GM18511 (cell line): Measurements from ENCODE around the gene NCOA7.
"Not testable (repeated sequence)": the region's sequence is repeated elsewhere in the genome, so short reads cannot be mapped to it uniquely, and the experiment has no call there.

ENCODE experiments used
- ATAC-seq: cut with Tn5 transposase; IDR thresholded peaks from one replicate; pipeline ENCODE4 v1.9.1; 2021; ENCODE audit warnings: mild to moderate bottlenecking, moderate library complexity; ENCODE audit not compliant: unreplicated experiment

The NCOA7 gene

DNA sequence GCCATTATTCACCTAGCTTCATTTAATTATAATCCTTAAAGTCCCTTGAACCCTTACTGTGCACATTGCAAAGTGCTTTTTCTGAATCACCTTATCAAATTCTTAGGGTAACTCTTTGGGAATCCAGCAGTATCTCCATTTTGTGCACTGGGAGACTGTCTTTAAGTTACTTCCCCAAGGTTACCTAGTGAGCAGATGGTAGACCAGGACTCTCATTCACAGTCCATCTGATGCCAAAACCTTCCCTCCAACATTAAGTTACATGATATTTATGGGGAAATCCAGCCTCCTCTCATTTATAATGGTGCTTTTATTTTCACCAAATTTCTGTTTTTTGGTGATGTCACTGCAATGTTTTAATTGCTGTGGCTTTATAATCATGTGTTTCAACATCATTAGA is 75.7 kb downstream of the NCOA7 start:
- ATAC-seq = no peak

DNA sequence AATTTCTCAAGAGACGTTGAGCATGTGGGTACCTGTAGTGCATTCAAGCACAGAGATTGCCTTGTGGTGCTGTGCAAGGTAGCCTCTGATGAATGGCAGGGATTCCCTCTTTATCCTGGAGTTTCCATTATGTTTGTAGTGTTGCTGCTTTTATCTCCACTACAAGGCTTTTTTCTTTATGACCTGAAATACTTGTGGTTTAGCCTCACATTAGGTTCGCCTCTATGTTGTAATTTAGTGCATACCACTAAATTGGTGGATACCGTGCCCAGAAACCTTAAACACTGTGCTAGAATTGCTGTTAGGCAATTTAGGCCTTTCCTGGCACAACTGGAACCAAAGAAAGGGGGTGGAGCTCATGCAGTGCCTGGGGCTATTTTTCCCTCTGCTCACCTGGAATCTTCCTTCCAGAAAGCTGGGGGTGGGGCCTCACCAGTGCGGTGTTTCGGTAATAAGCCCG is 76.8 kb downstream of the NCOA7 start:
- ATAC-seq = no peak

DNA sequence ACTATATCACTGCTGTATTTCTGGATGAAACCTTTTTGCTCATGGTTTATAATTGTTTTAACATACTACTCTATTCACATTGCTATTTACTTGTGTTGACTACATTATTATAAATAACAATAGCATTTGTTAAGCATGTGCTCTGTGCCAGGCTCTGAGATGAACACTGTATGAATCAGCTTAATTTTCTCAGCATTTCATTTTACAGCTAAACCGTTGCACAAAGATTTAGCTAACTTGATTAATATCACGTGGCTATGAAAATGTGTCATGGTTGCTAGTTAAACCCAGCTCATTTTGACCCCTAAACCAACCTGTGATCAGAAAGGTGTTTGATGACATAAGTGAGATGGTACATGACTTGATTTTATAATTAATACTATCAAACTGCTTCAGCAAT is 77.5 kb downstream of the NCOA7 start:
- ATAC-seq = no peak

DNA sequence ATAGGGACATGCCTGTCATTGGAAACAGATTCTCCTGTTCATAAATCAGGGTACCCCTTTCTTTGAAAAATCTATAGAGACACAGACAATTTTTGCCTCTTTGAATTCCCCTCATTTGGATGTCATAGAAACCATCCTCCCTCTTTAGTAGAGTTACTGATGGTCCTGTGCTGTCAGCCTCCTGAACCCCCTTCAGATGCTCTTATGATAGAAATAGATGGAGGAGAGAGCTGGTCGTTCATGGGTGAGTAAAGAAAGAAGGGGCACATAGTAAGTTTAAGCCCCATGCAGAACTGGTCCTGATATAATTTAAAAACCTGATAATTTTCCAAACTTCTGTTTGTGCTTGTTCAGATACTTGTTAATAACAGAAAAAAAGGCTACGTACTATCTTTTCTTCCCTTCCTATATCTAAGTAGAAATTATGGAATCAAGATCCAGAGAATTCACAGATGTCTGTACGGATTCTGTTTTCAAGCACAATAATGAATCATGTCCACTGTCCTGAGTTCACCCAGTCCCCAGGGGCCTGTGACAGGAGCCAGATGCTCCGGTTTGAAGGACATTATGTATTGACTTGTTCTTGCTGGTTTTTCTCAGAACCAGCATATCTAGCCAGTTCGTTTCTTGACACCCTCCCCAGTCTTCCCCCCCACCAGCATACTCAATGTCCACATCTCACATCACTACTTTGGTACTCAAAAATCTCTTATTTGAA is 78.1 kb downstream of the NCOA7 start:
- ATAC-seq = no peak

DNA sequence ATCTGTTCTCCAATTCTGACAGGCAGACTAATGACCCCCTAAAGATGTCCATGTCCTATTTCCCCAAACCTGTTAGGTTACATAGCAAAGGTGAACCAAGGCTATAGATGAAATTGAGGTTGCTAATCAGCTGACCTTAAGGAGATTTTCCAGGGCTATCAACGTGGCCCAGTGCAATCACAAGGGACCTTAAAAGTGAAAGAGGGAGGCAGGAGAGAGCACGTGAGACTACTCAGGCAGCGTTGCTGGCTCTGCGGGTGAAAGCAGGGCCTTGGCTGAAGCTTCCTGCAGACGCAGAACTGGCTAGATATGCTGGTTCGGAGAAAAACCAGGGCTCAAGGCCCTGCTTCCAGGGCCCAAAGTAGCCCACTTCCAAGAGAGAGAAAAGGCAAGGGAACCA is 78.7 kb downstream of the NCOA7 start:
- ATAC-seq = no peak

DNA sequence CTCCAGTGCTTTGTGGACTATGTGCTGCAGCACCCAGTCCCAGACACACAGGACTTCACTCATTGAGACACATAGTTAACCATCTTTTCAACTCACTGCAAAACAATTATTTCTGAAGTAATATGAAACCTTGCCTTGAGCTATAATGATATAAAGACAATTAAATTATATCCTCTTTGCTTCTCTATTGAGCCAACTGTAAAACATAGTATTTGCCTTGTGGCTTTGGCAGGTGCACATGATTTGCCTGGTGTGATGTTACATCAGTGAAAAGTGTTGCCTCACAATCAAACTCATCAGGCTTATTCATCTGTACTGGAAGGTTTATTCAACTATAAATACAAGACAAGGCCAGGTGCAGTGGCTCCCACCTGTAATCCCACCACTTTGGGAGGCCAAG is 80.6 kb downstream of the NCOA7 start:
- ATAC-seq = no peak

DNA sequence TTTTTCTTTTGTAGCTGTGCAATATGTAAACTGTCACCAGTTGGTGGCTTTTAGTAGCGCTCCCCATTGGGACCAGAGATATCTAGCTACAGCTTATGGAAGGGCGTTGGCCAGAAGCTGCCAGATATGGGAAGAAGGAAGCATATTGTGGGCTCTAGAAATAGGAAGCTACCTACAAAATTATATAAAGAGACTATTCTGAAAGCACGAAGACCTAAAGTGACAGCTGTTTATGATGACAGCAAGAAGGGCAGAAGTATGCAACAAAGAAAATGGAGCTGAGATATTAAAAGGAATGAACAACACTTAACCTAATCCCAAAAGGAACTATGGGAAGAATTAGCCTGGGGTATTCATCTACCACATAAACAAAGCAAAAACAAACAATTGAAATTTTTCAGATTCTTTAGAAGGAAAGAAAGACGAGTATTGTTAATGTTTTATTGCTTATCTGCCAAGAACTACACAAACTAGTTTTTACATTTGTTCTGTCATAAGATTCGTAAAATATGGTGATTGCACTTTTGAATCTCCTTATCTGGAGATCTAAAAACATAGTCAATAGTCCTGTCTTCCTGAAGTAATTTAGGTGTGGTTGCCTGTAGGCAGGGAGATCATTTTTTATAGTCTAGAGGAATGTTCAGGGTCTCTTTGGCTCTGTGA is 81.6 kb downstream of the NCOA7 start:
- no peak for ATAC-seq

DNA sequence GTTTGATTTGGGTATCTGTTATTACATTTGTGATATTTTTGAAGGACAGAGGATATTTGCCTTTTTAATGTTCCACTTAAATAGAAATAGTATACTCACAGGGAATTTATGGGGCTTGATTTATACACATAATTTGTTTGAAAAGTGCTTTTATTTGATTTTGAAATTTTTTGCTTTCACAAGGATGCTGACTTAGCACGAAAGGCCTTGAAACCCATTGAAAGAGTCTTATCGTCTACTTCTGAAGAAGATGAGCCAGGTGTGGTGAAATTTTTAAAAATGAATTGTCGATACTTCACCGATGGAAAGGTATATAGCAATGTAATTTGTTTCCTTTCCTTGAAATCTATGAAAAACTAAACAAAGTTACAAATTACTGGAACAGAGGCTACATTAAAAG is 91.5 kb downstream of the NCOA7 start:
- ATAC-seq = no peak

DNA sequence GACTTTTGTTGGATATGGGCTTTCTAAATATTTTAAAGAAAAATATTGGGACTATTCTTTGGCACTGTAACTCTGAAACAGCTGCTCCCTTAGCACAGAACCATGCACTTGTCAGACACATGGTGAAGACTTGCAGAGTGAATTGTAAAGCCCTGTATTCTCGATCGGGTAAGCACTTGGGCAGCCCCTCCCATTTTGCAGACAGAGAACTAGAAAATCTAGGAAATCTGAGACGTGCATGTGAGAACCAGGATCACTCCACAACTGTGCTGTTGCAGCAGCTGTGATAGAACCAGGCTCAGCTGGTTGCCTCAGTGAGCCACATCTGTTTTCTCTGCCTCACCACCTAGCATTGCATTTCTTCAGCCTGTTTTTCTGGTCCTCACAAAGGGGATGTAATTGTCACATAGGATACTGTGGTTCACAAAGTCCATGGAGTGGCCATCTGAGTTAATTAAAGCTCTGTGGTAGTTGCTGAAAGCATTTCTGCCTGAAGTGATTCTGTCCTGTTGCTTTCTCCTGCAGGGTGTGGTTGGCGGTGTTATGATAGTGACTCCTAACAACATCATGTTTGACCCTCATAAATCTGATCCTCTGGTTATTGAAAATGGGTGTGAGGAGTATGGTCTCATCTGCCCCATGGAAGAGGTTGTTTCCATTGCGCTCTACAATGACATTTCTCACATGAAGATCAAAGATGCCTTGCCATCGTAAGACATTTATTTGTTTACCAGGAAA is 94.0 kb downstream of the NCOA7 start:
- no peak for ATAC-seq

DNA sequence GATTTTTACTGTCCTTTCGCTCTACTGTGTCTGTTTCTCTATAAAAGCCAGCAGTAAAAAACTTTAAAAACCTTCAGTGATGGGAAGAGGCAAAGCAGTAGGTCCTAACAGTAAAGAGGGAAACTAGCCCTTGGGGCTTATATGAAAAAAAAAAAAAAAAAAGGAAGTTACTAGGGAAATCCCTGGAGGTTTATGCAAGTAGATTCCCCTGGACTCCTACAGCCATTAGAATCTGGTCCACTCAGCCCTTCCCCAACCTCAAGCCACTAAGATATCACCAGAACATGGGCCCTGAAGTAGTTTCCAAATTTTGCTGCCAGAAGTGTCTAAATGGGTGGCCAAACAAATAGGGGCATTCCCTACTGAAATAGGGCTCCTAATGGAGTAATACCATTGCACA is 95.3 kb downstream of the NCOA7 start:
- no peak for ATAC-seq

DNA sequence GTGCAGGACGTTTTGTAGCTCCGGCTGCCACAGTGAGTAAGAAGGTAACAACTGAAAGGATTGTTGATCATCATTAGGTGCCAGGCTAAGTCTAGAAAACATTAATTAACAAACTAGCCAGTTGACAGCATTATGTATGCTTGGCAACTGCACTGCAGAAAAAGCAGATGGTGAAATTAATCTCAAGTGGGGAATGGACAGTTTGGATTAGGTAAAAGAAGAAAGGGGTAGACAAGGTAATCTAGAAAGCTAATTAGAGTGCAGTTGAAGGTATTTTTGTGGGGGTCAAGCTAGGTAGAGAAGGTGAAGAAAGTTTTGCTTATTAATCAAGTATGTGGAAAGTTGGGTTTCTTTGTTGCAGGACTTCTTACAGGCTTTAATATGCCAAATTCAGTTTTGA is 96.2 kb downstream of the NCOA7 start:
- ATAC-seq = no peak

DNA sequence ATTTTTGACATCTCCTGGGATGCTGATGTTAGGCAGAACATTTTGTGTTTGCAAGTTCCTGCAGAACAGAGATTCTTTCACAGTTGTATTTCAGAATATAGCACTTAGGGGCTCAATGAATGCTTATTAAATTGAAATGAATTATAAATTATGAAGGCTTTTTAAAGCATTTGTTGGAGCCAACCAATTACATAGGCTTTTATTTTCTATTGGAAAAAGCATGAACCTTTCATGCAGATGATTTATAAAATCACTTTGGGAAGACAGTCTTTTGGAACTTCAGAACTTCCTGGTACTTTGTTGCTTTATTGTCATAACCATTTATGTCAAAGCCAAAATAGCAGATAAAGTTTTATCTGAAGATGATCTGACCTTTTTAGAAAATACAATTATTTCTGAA is 96.6 kb downstream of the NCOA7 start:
- ATAC-seq = no peak

DNA sequence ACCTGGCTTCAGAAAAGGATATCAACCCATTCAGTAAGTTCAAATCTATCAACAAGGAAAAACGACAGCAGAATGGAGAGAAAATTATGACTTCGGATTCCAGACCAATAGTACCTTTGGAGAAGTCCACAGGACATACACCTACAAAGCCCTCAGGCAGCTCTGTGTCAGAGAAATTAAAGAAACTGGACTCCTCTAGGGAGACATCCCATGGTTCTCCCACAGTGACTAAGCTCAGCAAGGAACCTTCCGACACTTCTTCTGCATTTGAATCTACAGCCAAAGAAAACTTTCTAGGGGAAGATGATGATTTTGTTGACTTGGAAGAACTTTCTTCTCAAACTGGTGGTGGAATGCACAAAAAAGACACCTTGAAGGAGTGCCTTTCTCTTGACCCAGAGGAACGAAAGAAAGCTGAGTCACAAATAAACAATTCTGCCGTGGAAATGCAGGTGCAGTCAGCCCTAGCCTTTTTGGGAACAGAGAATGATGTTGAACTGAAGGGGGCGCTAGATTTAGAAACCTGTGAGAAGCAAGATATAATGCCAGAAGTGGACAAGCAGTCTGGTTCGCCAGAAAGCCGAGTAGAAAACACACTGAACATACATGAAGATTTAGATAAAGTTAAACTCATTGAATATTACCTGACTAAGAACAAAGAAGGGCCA is 98.4 kb downstream of the NCOA7 start:
- no peak for ATAC-seq

DNA sequence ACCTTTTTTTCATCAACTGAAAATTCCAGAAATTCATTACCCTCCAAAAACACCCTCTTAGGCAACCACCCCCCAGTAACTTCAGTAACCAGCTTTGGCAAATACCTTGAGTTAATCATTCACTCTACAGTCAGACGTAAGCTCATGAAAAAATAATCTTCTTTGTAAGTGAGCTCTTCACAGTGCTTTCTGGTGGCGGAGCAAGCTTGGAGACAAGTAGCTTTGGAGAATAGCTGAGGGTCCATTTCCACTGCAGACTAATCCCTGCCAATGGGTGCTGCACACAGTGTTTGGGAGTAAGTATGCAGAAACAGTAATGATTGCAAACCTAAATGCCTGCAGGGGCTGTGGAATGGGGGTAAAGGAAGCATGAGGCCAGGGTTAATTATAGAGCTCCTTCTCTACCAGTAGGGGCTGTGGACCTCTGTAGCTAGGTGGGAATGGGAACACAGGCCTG is 109.0 kb downstream of the NCOA7 start:
- ATAC-seq = peak; percentile 57

DNA sequence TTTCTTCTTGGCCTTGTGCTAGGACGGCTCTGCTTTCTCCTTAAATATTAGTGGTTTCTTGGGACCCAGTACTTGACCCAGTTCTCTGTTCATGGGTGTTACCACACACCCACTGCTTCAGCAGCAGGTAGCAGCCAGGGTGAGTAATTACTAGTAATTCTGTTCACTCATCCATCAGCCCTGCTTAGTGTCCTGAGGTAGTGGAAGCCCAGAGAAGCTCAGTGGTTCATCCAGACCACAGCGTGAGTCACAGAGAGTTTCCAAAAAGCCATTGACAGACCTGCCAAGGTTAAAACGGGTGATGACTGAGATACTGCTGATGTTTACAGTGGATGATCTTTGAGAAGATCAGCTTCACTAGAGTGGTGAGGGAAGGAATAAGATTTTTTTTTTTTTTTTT is 114.1 kb downstream of the NCOA7 start:
- ATAC-seq = peak; percentile 90

DNA sequence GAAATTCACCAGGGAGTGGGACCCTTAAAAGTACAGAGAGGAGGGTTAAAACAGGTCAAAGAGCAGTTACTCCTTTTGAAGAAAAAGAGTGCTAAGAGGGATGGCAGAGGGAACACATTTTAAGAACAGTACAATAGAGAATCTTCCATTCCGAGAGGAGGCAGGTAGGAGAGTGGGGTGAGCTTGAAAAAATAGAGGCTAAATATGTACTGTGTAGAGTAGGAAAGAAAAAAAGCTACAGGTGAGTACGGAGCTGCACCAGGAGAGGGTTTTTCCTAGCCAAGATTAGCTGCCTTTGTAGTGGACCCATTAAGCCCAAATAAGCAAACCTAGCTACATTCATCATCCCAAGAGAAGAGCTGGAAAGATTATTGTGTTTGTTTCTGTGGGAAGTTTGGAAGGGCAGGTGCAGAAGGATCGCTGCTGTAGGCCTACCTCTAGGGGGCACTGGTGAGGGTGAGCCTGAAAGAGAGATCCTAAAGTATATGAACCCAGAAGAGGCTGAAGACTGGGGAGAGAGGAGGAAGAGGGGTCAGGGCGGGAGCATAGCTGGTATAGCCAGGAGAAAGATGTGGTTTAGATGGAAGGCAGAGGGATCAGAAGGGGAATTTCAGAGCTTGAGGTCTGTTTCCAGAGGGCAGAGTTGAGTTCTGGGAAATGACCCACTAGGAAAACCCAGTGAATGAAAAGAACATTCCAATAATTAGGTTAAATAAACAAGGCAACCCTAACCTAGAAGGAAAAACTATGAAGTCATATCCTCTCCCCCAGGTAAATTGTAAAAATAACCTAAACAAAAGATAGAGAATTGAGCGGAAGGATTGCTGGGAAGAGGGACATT is 115.6 kb downstream of the NCOA7 start:
- ATAC-seq = no peak

DNA sequence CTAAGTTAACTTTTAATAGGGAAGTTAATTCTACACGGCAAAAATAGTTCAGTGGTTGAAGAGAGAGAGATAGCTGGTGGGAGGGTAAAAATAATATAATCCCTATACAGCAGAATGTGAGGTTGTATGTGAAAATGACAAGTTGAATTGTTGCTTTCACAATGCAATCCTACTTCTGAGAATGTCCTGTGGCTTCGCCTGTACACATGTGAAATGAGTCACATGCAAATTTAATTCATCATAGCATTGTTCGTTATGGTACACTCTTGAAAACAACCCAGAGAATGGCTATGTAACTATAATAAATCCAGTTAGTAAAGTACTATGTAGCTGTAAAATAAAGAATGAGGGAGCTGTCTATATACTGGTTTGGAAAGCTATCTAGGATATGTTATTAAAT is 119.8 kb downstream of the NCOA7 start:
- peak; percentile 99 for ATAC-seq

DNA sequence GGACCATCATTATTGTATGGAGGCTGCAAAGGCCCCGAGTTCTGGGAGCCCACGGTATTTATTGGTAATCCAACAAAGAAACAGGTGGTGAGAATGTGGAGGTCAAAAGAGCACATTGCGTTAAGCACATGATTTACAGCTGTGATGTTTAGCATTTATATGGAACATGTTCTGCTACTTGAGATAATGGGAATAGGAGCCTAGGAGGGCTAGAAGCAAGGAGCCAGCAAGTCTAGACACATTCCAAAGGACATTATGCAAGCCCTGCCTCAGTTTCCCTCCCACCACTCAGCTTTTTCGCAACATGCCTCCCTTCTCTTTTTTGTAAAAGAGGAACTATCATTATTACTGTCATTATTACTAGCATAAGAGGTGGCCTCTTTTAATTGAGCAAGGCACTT is 120.3 kb downstream of the NCOA7 start:
- ATAC-seq = not testable (repeated sequence)

DNA sequence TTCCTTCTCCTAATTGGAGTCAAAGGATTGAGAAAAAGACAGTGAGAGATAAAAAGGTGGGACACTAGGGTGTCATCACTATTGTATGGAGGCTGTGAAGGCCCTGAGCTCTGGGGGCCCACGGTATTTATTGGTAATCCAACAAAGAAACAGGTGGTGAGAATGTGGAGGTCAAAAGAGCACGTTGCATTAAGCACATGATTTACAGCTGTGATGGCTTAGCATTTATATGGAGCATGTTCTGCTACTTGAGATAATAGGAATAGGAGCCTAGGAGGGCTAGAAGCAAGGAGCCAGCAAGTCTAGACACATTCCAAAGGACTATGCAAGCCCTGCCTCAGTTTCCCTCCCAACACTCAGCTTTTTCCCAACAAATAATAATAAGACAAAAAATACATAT is 121.7 kb downstream of the NCOA7 start:
- not testable (repeated sequence) for ATAC-seq

DNA sequence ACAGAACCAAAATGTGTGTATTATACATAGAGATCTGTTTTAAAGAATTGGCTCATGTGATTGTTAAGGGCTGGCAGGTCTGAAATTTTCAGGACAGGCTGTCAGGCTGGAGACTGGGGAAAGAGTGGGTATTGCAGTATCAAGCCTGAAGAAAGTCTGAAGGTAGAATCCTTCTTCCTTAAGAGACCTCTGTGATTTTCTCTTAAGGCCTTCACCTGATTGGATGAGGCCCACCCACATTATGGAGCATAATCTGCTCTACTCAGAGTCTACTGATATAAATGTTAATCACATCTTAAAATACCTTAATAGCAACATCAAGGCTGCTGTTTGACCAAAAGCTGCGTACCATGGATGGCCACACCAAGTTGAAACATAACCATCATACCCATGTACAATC is 122.4 kb downstream of the NCOA7 start:
- no peak for ATAC-seq
